C4-2B (cell line): Measurements from ENCODE around the gene AP4S1.

ENCODE experiments used
- H3K27ac ChIP-seq: fragments of 450-650 bp; 2 replicates; pipeline ENCODE4 v1.5.1; 2017
- ZFX ChIP-seq: fragments of 450-650 bp; IDR thresholded peaks from 2 replicates; pipeline ENCODE4 v1.6.1; 2017
- TF ChIP-seq, protein P1 (sequence below): fragments of 450-650 bp; conservative IDR thresholded peaks from 2 replicates; pipeline ENCODE4 v1.5.1; 2017; ENCODE audit warnings: mild to moderate bottlenecking

Gene AP4S1

DNA sequence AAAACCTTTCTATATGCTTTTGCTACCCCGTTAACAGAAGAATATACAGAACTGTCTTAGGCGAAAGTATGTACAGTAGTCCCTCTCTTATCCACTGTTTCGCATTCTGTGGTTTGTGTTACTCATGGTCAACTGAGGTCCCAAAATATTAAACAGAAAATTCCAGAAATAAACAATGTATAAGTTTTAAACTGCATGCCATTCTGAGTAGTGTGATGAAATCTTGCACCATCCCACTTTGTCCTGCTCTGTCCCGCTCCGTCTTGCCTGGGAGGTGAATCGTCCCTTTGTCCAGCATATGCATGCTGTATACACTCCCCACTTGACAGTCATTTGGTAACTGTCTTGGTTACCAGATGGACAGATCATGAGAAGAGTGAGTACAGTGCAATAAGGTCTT, 70.8 kb downstream of the AP4S1 start:
- TF ChIP-seq, protein P1, sequence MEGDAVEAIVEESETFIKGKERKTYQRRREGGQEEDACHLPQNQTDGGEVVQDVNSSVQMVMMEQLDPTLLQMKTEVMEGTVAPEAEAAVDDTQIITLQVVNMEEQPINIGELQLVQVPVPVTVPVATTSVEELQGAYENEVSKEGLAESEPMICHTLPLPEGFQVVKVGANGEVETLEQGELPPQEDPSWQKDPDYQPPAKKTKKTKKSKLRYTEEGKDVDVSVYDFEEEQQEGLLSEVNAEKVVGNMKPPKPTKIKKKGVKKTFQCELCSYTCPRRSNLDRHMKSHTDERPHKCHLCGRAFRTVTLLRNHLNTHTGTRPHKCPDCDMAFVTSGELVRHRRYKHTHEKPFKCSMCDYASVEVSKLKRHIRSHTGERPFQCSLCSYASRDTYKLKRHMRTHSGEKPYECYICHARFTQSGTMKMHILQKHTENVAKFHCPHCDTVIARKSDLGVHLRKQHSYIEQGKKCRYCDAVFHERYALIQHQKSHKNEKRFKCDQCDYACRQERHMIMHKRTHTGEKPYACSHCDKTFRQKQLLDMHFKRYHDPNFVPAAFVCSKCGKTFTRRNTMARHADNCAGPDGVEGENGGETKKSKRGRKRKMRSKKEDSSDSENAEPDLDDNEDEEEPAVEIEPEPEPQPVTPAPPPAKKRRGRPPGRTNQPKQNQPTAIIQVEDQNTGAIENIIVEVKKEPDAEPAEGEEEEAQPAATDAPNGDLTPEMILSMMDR: no peak
- H3K27ac ChIP-seq: no peak overlapping the region

DNA sequence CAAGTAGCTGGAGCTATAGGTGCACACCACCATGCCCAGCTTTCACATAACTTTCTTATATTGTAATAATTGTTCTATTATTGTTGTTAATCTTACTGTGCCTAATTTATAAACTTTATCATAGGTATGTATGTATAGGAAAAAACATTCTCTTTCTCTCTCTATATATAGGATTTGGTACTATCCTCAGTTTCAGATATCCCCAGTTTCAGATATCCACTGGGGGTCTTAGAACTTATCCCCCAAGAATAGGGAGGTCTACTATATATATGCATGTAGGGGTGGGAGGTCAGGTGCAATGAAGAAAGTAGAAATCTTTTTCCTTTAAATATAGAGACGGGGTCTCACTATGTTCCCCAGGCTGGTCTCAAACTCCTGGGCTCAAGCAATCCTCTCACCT, 71.6 kb downstream of the AP4S1 start:
- TF ChIP-seq, protein P1: no peak
- no peak for TF ChIP-seq ZFX
- H3K27ac ChIP-seq: no peak overlapping the region

DNA sequence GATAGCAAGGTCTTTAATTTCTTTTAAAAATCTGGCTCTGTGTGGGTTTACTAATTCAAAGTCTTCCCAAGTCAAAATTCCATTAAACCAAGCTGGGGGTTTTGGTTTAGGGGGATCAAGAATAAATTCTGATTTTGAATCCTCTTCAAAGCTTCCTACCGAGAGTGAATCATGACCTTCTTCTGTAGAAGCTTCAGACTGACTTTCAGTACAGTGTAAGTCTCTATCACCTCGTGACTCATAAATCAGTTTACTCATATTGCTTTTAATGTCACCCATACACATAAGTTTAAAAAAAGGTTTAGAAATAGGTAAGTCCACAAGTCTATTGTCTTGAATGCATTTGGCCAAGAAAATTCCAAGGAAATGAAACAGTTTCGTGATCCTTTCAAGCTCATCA, 81.3 kb downstream of the AP4S1 start:
- H3K27ac ChIP-seq: no peak overlapping the region
- TF ChIP-seq, protein P1: no peak
- no peak for TF ChIP-seq ZFX

DNA sequence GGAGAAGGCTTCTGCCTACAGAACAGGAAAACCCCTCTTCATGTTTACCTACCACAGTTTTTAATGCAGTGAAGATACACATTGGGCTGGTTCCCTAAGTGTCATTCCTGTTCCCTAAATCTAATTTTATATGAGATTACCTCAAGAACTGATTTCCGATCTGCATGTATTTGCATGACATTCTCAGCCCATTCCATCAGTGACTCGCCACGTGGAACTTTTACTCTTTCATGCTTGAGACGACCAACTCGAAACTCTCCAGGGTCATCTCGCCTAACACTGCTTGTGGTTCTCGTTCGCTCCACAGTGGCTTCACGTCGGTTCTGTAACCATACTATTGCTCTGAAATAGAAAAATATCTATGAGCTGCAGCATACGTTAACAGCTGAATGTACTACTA, 83.8 kb downstream of the AP4S1 start:
- TF ChIP-seq, protein P1: no peak
- no peak for TF ChIP-seq ZFX
- no peak overlapping the region for H3K27ac ChIP-seq

DNA sequence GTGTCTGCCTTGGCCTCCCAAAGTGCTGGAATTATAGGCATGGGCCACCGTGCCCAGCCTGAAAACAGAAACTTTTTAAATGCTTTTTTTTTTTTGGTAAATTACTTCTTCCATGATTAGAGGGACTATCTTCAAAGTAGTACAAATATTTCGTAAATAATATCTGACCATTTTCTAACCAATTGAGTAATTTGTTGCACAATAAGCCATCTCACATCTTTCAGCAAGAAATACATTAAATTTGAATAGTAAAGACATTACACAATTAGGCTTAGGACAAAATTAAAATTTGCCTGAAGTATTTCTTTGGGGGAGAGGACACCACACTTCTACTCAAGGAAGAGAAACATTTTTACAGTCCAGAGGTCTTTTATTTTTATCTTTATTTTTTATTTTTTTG, 85.4 kb downstream of the AP4S1 start:
- TF ChIP-seq, protein P1: no peak
- TF ChIP-seq ZFX: no peak
- no peak overlapping the region for H3K27ac ChIP-seq

DNA sequence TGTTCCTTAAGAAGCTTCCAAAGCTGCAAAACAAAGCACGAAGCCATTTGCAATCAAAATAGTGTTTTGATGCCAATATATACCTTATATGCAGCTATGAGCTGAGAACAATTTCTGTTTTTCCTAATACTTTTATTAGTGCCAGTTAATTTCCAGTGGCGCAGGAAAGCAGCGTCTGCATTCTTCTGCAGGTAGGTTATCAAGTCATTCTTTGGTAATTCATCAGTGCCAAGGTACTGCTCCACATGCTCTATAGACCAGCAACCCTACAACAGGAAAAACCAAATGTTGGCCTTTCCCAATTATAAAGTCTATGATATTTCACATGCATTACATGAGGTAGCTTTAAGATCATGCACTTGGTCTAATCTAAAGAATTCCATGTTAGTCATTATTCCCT, 88.3 kb downstream of the AP4S1 start:
- H3K27ac ChIP-seq: no peak overlapping the region
- TF ChIP-seq, protein P1: no peak
- TF ChIP-seq ZFX: no peak

DNA sequence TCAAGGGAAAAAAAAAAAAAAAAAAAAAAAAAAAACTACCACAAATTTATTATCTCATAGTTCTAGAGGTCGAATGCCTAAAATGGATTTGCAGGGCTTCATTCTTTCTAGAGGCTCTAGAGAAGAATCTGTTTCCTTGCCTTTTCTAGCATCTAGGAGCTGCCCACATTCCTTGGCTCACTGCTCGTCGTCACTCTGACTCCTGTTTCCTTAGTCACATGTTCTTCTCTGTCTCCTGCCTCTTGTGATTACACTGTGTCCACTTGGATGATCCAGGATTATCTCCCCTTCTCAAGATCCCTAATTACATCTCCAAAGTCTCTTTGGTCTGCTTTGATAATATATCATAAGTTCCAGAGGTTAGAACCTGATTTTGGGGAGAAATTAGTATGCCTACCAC, 93.4 kb downstream of the AP4S1 start:
- no peak overlapping the region for H3K27ac ChIP-seq
- TF ChIP-seq ZFX: no peak
- TF ChIP-seq, protein P1: no peak
